Choroid plexus epithelial cell (primary cell): ENCODE measurements around the gene PPIL6.

ENCODE experiments used
- DNase-seq: peaks from one replicate; pipeline ENCODE4 v3.0.0-alpha.2; 2010; ENCODE audit warnings: low read depth
- H3K4me3 ChIP-seq: 2 replicates; pipeline ENCODE4 v1.5.1; 2011; ENCODE audit warnings: low read depth, mild to moderate bottlenecking, control low read depth, low read length, moderate library complexity
- CTCF ChIP-seq: conservative IDR thresholded peaks from 2 replicates; pipeline ENCODE4 v1.5.1; 2011; ENCODE audit warnings: low read depth, mild to moderate bottlenecking, control low read depth, inconsistent platforms, low read length, moderate library complexity

The PPIL6 gene

GRCh38 chr6:109449064-109449794, 8.8 kb upstream of the PPIL6 start:
- no peak for TF ChIP-seq CTCF
- no peak overlapping the region for H3K4me3 ChIP-seq
- no peak for DNase-seq

- no peak for TF ChIP-seq CTCF
Observed at GRCh38 chr6:109448615-109449014, 8.2 kb upstream of the PPIL6 start.

GRCh38 chr6:109447878-109448555, 7.6 kb upstream of the PPIL6 start:
- peak; percentile 22 for DNase-seq
- H3K4me3 ChIP-seq = no peak overlapping the region
- TF ChIP-seq CTCF = no peak

More at GRCh38 chr6:109448615-109449014, 8.2 kb upstream of the PPIL6 start:
- no peak for DNase-seq
- H3K4me3 ChIP-seq = no peak overlapping the region

GRCh38 chr6:109447087-109447486, 6.7 kb upstream of the PPIL6 start:
- H3K4me3 ChIP-seq = no peak overlapping the region
- DNase-seq = no peak
- TF ChIP-seq CTCF = no peak

- H3K4me3 ChIP-seq = no peak overlapping the region
- no peak for DNase-seq
- TF ChIP-seq CTCF = no peak
Observed at GRCh38 chr6:109446541-109446940, 6.1 kb upstream of the PPIL6 start.

GRCh38 chr6:109446072-109446471, 5.6 kb upstream of the PPIL6 start:
- no peak overlapping the region for H3K4me3 ChIP-seq
- no peak for DNase-seq
- TF ChIP-seq CTCF = no peak

- no peak overlapping the region for H3K4me3 ChIP-seq
- no peak for DNase-seq
- peak; percentile 27 for TF ChIP-seq CTCF
Observed at GRCh38 chr6:109445382-109445781, 5.0 kb upstream of the PPIL6 start.
